T-cell (primary cell): Measurements from ENCODE around the gene FCHSD2. TPM values are rescaled to one million over a fixed set of nuclear protein-coding genes. Genes with fewer than 3 reads are reported as not detected.

Experiments
- ATAC-seq, 4 experiments: fragments of 200-7000 bp in 3 of 4; fragments of 150-1000 bp in 1 of 4; cut with Tn5 transposase; replicated peaks in 1 of 4; 1 replicate in 3 of 4; 2 replicates in 1 of 4; pipeline ENCODE4 v1.10.0; 2021; ENCODE audit warnings: moderate library complexity in 3 of 4, mild to moderate bottlenecking in 2 of 4, moderate number of reproducible peaks in 1 of 4
- CTCF ChIA-PET, 2 donors: fragments of 300-600 bp; sonication (Branson Sonifier 250); formaldehyde crosslinking; loops; one replicate each; lab custom pipeline; 2022; ENCODE audit warnings: antibody characterized with exemption in 2 of 2; lab: Charles Lee
- POLR2A ChIA-PET, 2 donors: fragments of 300-600 bp; sonication (Branson Sonifier 250); formaldehyde crosslinking; loops; one replicate each; lab custom pipeline; 2022; ENCODE audit warnings: antibody characterized with exemption in 2 of 2; lab: Charles Lee
- DNase-seq, 35 experiments: peaks; one replicate each; pipeline versions ENCODE4 v3.0.0 to v3.0.0-alpha.2; 2013 to 2023
- H3K27ac ChIP-seq: one replicate; pipeline ENCODE4 v1.5.1; 2013; ENCODE audit warnings: low read length
- H3K27me3 ChIP-seq, 2 experiments: replicated peaks in 1 of 2; 1 replicate in 1 of 2; 2 replicates in 1 of 2; pipeline versions ENCODE4 v1.6.1 to v1.7.0; 2013; ENCODE audit warnings: low read length in 1 of 2, mixed read lengths in 1 of 2; ENCODE audit not compliant: control insufficient read depth in 2 of 2, insufficient read depth in 2 of 2; ENCODE audit errors: extremely low read depth in 1 of 2
- H3K36me3 ChIP-seq, 2 donors: 1 replicate in 1 of 2; 2 replicates in 1 of 2; pipeline versions ENCODE4 v1.6.1 to v1.7.0; 2013; ENCODE audit warnings: low read length in 1 of 2; ENCODE audit not compliant: control insufficient read depth in 2 of 2, insufficient read depth in 1 of 2; ENCODE audit errors: extremely low read depth in 1 of 2
- H3K4me1 ChIP-seq, 2 experiments: 1 replicate in 1 of 2; 2 replicates in 1 of 2; pipeline versions ENCODE4 v1.6.1 to v1.7.0; 2013; ENCODE audit warnings: low read length in 2 of 2, mixed read lengths in 1 of 2; ENCODE audit not compliant: insufficient read depth in 2 of 2, control insufficient read depth in 1 of 2; ENCODE audit errors: extremely low read depth in 1 of 2
- H3K4me3 ChIP-seq, 2 donors: 1 replicate in 1 of 2; 2 replicates in 1 of 2; pipeline versions ENCODE4 v1.5.1 to v1.7.0; 2013; ENCODE audit warnings: mild to moderate bottlenecking in 2 of 2, low read length in 1 of 2, moderate library complexity in 1 of 2; ENCODE audit not compliant: control insufficient read depth in 1 of 2; ENCODE audit errors: extremely low read depth in 1 of 2
- H3K9me3 ChIP-seq: 2 replicates; pipeline ENCODE4 v1.7.0; 2013
- H3K27ac Mint-ChIP-seq, 2 donors: one replicate each; pipeline ENCODE4 v1.8.0; 2020 to 2021; ENCODE audit warnings: mild to moderate bottlenecking in 2 of 2, mixed read lengths in 2 of 2
- H3K27me3 Mint-ChIP-seq, 2 donors: one replicate each; pipeline ENCODE4 v1.8.0; 2021 to 2022; ENCODE audit warnings: mixed read lengths in 2 of 2
- H3K36me3 Mint-ChIP-seq: one replicate; pipeline ENCODE4 v1.8.0; 2021; ENCODE audit warnings: mixed read lengths
- H3K4me1 Mint-ChIP-seq, 3 donors: one replicate each; pipeline ENCODE4 v1.8.0; 2020 to 2022; ENCODE audit warnings: mixed read lengths in 3 of 3, mild to moderate bottlenecking in 1 of 3
- H3K4me3 Mint-ChIP-seq, 3 donors: one replicate each; pipeline ENCODE4 v1.8.0; 2020 to 2022; ENCODE audit warnings: mild to moderate bottlenecking in 3 of 3, mixed read lengths in 3 of 3, moderate library complexity in 3 of 3
- H3K9me3 Mint-ChIP-seq, 3 donors: one replicate each; pipeline ENCODE4 v1.8.0; 2020 to 2022; ENCODE audit warnings: mixed read lengths in 3 of 3
- WGBS: methylation state at CpG from one replicate; pipeline ENCODE4 v1.1.5; 2013; ENCODE audit warnings: missing lambda C conversion rate; ENCODE audit not compliant: insufficient coverage; 5-methylcytosine and 5-hydroxymethylcytosine counted together
- total RNA-seq, 35 experiments: library from RNA in 6 of 35; stranded (reverse) in 6 of 35; fragments of 120-200 nt in 1 of 35; gene quantifications; one replicate each; pipeline versions ENCODE4 v1.2.1 to v1.2.4 and lab custom pipeline; 2013 to 2026

FCHSD2 gene
- total RNA-seq, 5 donors from 2014 or later (not counting 1 experiment from before 2014, with no cell fraction given) = 37.0 to 53.8 (median 46.3) TPM

GRCh38 chr11:72840780-72841179 lies 301.3 kb downstream of the FCHSD2 start:
- Mint-ChIP-seq H3K27me3 (no peaks in the 10 kb centered on the region), H3K4me1 (peaks cover 0 to 15% (median 0%) of the 10 kb centered on the region in 3 donors), H3K27ac (no peak overlapping the region), H3K36me3 (peaks cover 50% of the 10 kb centered on the region), H3K9me3 (no peaks in the 10 kb centered on the region), H3K4me3 (no peak overlapping the region)
- ChIA-PET CTCF (interaction anchor here in 1 of 2 donors (0.6 to 1.5 kb wide), 3 partner anchors 9 to 116 kb away, joined by 3 read pairs; no protein-coding TSS in a partner anchor), POLR2A (no interaction called here)
- H3K27me3 ChIP-seq = no peaks in the 10 kb centered on the region
- peaks cover 9 to 60% of the 10 kb centered on the region in 2 donors for H3K36me3 ChIP-seq
- ATAC-seq = no peak
- no peak overlapping the region for H3K4me3 ChIP-seq
- 100% methylated on average over 2 of the region's 4 CpGs for WGBS
- no peak for DNase-seq
- H3K27ac ChIP-seq = no peak overlapping the region
- no peaks in the 10 kb centered on the region for H3K4me1 ChIP-seq
- no peaks in the 10 kb centered on the region for H3K9me3 ChIP-seq

- no peaks in the 10 kb centered on the region for H3K9me3 ChIP-seq
- peaks cover 0 to 15% (median 0%) of the 10 kb centered on the region in 3 donors for H3K4me1 Mint-ChIP-seq
- peak overlapping the region; percentile 24 to 62 for H3K27ac Mint-ChIP-seq
- ChIA-PET CTCF (no interaction called here), POLR2A (no interaction called here)
- H3K4me3 ChIP-seq = no peak overlapping the region
- no peaks in the 10 kb centered on the region for H3K27me3 Mint-ChIP-seq
- no peak for ATAC-seq
- H3K27ac ChIP-seq = no peak overlapping the region
- H3K36me3 ChIP-seq = peaks cover 9 to 60% of the 10 kb centered on the region in 2 donors
- H3K4me1 ChIP-seq = no peaks in the 10 kb centered on the region
- peaks cover 44% of the 10 kb centered on the region for H3K36me3 Mint-ChIP-seq
- WGBS = 90% methylated on average over 2 of the region's 4 CpGs
- no peaks in the 10 kb centered on the region for H3K9me3 Mint-ChIP-seq
- H3K27me3 ChIP-seq = no peaks in the 10 kb centered on the region
- no peak overlapping the region for H3K4me3 Mint-ChIP-seq
- DNase-seq = no peak
These were observed 303.3 kb downstream of the FCHSD2 start for GRCh38 chr11:72838691-72839305.

- Histone ChIP-seq H3K27ac (no peak overlapping the region), H3K9me3 (no peaks in the 10 kb centered on the region), H3K36me3 (peaks cover 6 to 39% of the 10 kb centered on the region in 2 donors), H3K4me3 (no peak overlapping the region), H3K4me1 (no peaks in the 10 kb centered on the region), H3K27me3 (no peaks in the 10 kb centered on the region)
- Mint-ChIP-seq H3K9me3 (no peaks in the 10 kb centered on the region), H3K27me3 (no peaks in the 10 kb centered on the region), H3K27ac (peak overlapping the region in 1 of 2 donors; percentile 22), H3K4me1 (peaks cover 0 to 19% (median 4%) of the 10 kb centered on the region in 3 donors), H3K36me3 (peaks cover 21% of the 10 kb centered on the region), H3K4me3 (no peak overlapping the region)
- WGBS = 86% methylated on average over 1 of the region's 4 CpGs
- DNase-seq = no peak
- CTCF ChIA-PET = interaction anchor here in 1 of 2 donors (0.6 kb wide), 1 partner anchor 471 kb away, joined by 9 read pairs; no protein-coding TSS in a partner anchor
- POLR2A ChIA-PET = no interaction called here
- no peak for ATAC-seq
These were observed 306.0 kb downstream of the FCHSD2 start for GRCh38 chr11:72836111-72836510.

GRCh38 chr11:72834905-72835304 lies 307.2 kb downstream of the FCHSD2 start:
- no peaks in the 10 kb centered on the region for H3K27me3 ChIP-seq
- CTCF ChIA-PET = interaction anchor here in 1 of 2 donors (0.7 kb wide), 1 partner anchor 37 kb away, joined by 3 read pairs; no protein-coding TSS in a partner anchor
- no peak overlapping the region for H3K27ac ChIP-seq
- Mint-ChIP-seq H3K9me3 (no peaks in the 10 kb centered on the region), H3K4me1 (peaks cover 0 to 19% (median 4%) of the 10 kb centered on the region in 3 donors), H3K27ac (peak overlapping the region; percentile 31 to 59), H3K4me3 (no peak overlapping the region), H3K27me3 (no peaks in the 10 kb centered on the region), H3K36me3 (peaks cover 21% of the 10 kb centered on the region)
- POLR2A ChIA-PET = interaction anchor here (0.7 kb wide), 2 partner anchors 135 to 562 kb away, joined by 3 to 5 read pairs; no protein-coding TSS in a partner anchor
- DNase-seq = peak in 1 of 35 experiments; percentile 20
- H3K9me3 ChIP-seq = no peaks in the 10 kb centered on the region
- peaks cover 6 to 37% of the 10 kb centered on the region in 2 donors for H3K36me3 ChIP-seq
- no peak overlapping the region for H3K4me3 ChIP-seq
- no peak for ATAC-seq
- 86% methylated on average over 1 of the region's 5 CpGs for WGBS
- H3K4me1 ChIP-seq = no peaks in the 10 kb centered on the region

GRCh38 chr11:72833811-72834493 lies 308.2 kb downstream of the FCHSD2 start:
- WGBS = 89% methylated on average over 5 of the region's 8 CpGs
- ATAC-seq = no peak
- Histone ChIP-seq H3K27ac (no peak overlapping the region), H3K4me3 (no peak overlapping the region), H3K9me3 (no peaks in the 10 kb centered on the region), H3K36me3 (peaks cover 7 to 39% of the 10 kb centered on the region in 2 donors), H3K4me1 (no peaks in the 10 kb centered on the region), H3K27me3 (no peaks in the 10 kb centered on the region)
- no peak overlapping the region for H3K4me3 Mint-ChIP-seq
- peaks cover 0 to 15% (median 4%) of the 10 kb centered on the region in 3 donors for H3K4me1 Mint-ChIP-seq
- no peaks in the 10 kb centered on the region for H3K9me3 Mint-ChIP-seq
- ChIA-PET CTCF (interaction anchor here in 1 of 2 donors (0.6 kb wide), 1 partner anchor 365 kb away, joined by 4 read pairs; no protein-coding TSS in a partner anchor), POLR2A (no interaction called here)
- H3K27me3 Mint-ChIP-seq = no peaks in the 10 kb centered on the region
- peak overlapping the region in 1 of 2 donors; percentile 31 for H3K27ac Mint-ChIP-seq
- DNase-seq = no peak
- peaks cover 17% of the 10 kb centered on the region for H3K36me3 Mint-ChIP-seq

- Histone ChIP-seq H3K4me3 (no peak overlapping the region), H3K27me3 (no peaks in the 10 kb centered on the region), H3K36me3 (peaks cover 14 to 39% of the 10 kb centered on the region in 2 donors), H3K27ac (no peak overlapping the region), H3K4me1 (peaks cover 0 to 4% of the 10 kb centered on the region in 2 experiments), H3K9me3 (no peaks in the 10 kb centered on the region)
- peaks cover 0 to 10% (median 4%) of the 10 kb centered on the region in 3 donors for H3K4me1 Mint-ChIP-seq
- peak overlapping the region; percentile 69 to 74 for H3K27ac Mint-ChIP-seq
- H3K9me3 Mint-ChIP-seq = no peaks in the 10 kb centered on the region
- H3K4me3 Mint-ChIP-seq = no peak overlapping the region
- ChIA-PET CTCF (interaction anchor here (0.6 to 2.6 kb wide), 2 partner anchors 345 to 364 kb away, joined by 4 to 24 read pairs; no protein-coding TSS in a partner anchor), POLR2A (no interaction called here)
- no peaks in the 10 kb centered on the region for H3K27me3 Mint-ChIP-seq
- WGBS = 100% methylated on average over 4 of the region's 5 CpGs
- peaks cover 13% of the 10 kb centered on the region for H3K36me3 Mint-ChIP-seq
- ATAC-seq = no peak
- no peak for DNase-seq
These were observed 308.9 kb downstream of the FCHSD2 start for GRCh38 chr11:72833083-72833733.
